Measurements from ENCODE around the gene PRXL2B.
"Not testable (repeated sequence)": the region's sequence is repeated elsewhere in the genome, so short reads cannot be mapped to it uniquely, and the experiment has no call there.

Gene PRXL2B

GRCh38 chr1:2586154-2587070 lies at the start of gene PRXL2B:
TSS of gene PRXL2B (plus strand) at chr1:2586777. CDS start at chr1:2586886, 109 bp downstream.
- peak; percentile 91 to 93 for DNase-seq

- DNase-seq, result no peak
These were observed 48.8 kb upstream of the PRXL2B start for GRCh38 chr1:2537784-2538115.

- no peak for DNase-seq
These were observed 48.2 kb upstream of the PRXL2B start for GRCh38 chr1:2538376-2538775.

GRCh38 chr1:2538872-2539271 lies 47.7 kb upstream of the PRXL2B start:
- DNase-seq, result no peak

GRCh38 chr1:2539312-2539907 lies 47.2 kb upstream of the PRXL2B start:
- no peak for DNase-seq

- DNase-seq, result no peak
These were observed 45.6 kb upstream of the PRXL2B start for GRCh38 chr1:2540816-2541492.

- DNase-seq, result no peak
These were observed 44.8 kb upstream of the PRXL2B start for GRCh38 chr1:2541619-2542245.

GRCh38 chr1:2542246-2542915 lies 44.2 kb upstream of the PRXL2B start:
- DNase-seq, result no peak

GRCh38 chr1:2543543-2544092 lies 43.0 kb upstream of the PRXL2B start:
- DNase-seq, result no peak

GRCh38 chr1:2544093-2544874 lies 42.3 kb upstream of the PRXL2B start:
- DNase-seq, result no peak

GRCh38 chr1:2544875-2545640 lies 41.5 kb upstream of the PRXL2B start:
- DNase-seq, result no peak

- peak; percentile 60 to 72 for DNase-seq
These were observed 40.6 kb upstream of the PRXL2B start for GRCh38 chr1:2545754-2546514.

- DNase-seq, result no peak
These were observed 39.9 kb upstream of the PRXL2B start for GRCh38 chr1:2546515-2547209.

GRCh38 chr1:2547210-2548067 lies 39.1 kb upstream of the PRXL2B start:
- DNase-seq, result no peak

- DNase-seq, result peak in 1 of 2 experiments; percentile 63
These were observed 38.4 kb upstream of the PRXL2B start for GRCh38 chr1:2548068-2548589.

GRCh38 chr1:2549367-2550029 lies 37.1 kb upstream of the PRXL2B start:
- not testable (repeated sequence) for DNase-seq

GRCh38 chr1:2550309-2550861 lies 36.2 kb upstream of the PRXL2B start:
- not testable (repeated sequence) for DNase-seq

All from NCI-H1930 (cell line).